22Rv1 (cell line): ENCODE results near the gene BCAP29.
A peak's percentile ranks its signal among the peaks of the same experiment; 100 is the strongest.

Experiments
- H3K27ac ChIP-seq: fragments of 450-650 bp; 2 replicates; pipeline ENCODE4 v1.5.1; 2017
- ZFX ChIP-seq: fragments of 450-650 bp; IDR thresholded peaks from 2 replicates; pipeline ENCODE4 v1.6.1; 2017; ENCODE audit warnings: antibody characterized with exemption, borderline replicate concordance
- TF ChIP-seq, protein P1 (sequence below): fragments of 450-650 bp; IDR thresholded peaks from 2 replicates; pipeline ENCODE4 v1.5.1; 2017; ENCODE audit warnings: mild to moderate bottlenecking

Gene BCAP29

GRCh38 chr7:107659666-107660065, 79.6 kb downstream of the BCAP29 start:
- H3K27ac ChIP-seq, result no peak overlapping the region
- TF ChIP-seq, protein P1, sequence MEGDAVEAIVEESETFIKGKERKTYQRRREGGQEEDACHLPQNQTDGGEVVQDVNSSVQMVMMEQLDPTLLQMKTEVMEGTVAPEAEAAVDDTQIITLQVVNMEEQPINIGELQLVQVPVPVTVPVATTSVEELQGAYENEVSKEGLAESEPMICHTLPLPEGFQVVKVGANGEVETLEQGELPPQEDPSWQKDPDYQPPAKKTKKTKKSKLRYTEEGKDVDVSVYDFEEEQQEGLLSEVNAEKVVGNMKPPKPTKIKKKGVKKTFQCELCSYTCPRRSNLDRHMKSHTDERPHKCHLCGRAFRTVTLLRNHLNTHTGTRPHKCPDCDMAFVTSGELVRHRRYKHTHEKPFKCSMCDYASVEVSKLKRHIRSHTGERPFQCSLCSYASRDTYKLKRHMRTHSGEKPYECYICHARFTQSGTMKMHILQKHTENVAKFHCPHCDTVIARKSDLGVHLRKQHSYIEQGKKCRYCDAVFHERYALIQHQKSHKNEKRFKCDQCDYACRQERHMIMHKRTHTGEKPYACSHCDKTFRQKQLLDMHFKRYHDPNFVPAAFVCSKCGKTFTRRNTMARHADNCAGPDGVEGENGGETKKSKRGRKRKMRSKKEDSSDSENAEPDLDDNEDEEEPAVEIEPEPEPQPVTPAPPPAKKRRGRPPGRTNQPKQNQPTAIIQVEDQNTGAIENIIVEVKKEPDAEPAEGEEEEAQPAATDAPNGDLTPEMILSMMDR, result no peak
- no peak for TF ChIP-seq ZFX

- TF ChIP-seq ZFX, result no peak
- TF ChIP-seq, protein P1, result no peak
- H3K27ac ChIP-seq, result no peak within 1 kb of the TSS
Observed at GRCh38 chr7:107660381-107661080, 80.5 kb downstream of the BCAP29 start, which contains the start of gene SLC26A4. TSS of gene SLC26A4 (plus strand) at chr7:107660828. CDS start at chr7:107661642, 814 bp downstream.

DNA sequence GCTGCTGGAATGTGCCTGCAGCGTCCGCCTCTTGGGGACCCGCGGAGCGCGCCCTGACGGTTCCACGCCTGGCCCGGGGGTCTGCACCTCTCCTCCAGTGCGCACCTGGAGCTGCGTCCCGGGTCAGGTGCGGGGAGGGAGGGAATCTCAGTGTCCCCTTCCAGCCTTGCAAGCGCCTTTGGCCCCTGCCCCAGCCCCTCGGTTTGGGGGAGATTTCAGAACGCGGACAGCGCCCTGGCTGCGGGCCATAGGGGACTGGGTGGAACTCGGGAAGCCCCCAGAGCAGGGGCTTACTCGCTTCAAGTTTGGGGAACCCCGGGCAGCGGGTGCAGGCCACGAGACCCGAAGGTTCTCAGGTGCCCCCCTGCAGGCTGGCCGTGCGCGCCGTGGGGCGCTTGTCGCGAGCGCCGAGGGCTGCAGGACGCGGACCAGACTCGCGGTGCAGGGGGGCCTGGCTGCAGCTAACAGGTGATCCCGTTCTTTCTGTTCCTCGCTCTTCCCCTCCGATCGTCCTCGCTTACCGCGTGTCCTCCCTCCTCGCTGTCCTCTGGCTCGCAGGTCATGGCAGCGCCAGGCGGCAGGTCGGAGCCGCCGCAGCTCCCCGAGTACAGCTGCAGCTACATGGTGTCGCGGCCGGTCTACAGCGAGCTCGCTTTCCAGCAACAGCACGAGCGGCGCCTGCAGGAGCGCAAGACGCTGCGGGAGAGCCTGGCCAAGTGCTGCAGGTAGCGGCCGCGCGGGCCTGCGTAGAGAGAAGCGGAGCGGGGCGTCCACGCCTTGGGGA, 81.2 kb downstream of the BCAP29 start:
- H3K27ac ChIP-seq, result no peak overlapping the region
- no peak for TF ChIP-seq ZFX
- TF ChIP-seq, protein P1, result peak; percentile 66

- no peak overlapping the region for H3K27ac ChIP-seq
- TF ChIP-seq ZFX, result no peak
- TF ChIP-seq, protein P1, result peak; percentile 44
Observed at GRCh38 chr7:107661865-107662379, 81.9 kb downstream of the BCAP29 start.

GRCh38 chr7:107663196-107663595, 83.2 kb downstream of the BCAP29 start:
- no peak overlapping the region for H3K27ac ChIP-seq
- TF ChIP-seq, protein P1, result no peak
- TF ChIP-seq ZFX, result no peak

- no peak overlapping the region for H3K27ac ChIP-seq
- no peak for TF ChIP-seq ZFX
Observed at GRCh38 chr7:107666790-107667189, 86.7 kb downstream of the BCAP29 start.

- H3K27ac ChIP-seq, result no peak overlapping the region
- TF ChIP-seq, protein P1, result no peak
- no peak for TF ChIP-seq ZFX
Observed at GRCh38 chr7:107667341-107667740, 87.3 kb downstream of the BCAP29 start.
